GM12865 (cell line): ENCODE results near the gene TGFBI.

Experiments
- DNase-seq: peaks from one replicate; pipeline ENCODE4 v3.0.0; 2010; ENCODE audit warnings: low read depth
- H3K4me3 ChIP-seq: 2 replicates; pipeline ENCODE4 v1.5.1; 2011; ENCODE audit warnings: mild to moderate bottlenecking, low read depth, low read length, control low read depth
- TF ChIP-seq, protein P1 (sequence below): IDR thresholded peaks from 2 replicates; pipeline ENCODE4 v1.5.1; 2011; ENCODE audit warnings: low read length, control low read depth, low read depth, inconsistent platforms; ENCODE audit not compliant: insufficient read depth; ENCODE audit errors: missing control alignments

TGFBI gene

DNA sequence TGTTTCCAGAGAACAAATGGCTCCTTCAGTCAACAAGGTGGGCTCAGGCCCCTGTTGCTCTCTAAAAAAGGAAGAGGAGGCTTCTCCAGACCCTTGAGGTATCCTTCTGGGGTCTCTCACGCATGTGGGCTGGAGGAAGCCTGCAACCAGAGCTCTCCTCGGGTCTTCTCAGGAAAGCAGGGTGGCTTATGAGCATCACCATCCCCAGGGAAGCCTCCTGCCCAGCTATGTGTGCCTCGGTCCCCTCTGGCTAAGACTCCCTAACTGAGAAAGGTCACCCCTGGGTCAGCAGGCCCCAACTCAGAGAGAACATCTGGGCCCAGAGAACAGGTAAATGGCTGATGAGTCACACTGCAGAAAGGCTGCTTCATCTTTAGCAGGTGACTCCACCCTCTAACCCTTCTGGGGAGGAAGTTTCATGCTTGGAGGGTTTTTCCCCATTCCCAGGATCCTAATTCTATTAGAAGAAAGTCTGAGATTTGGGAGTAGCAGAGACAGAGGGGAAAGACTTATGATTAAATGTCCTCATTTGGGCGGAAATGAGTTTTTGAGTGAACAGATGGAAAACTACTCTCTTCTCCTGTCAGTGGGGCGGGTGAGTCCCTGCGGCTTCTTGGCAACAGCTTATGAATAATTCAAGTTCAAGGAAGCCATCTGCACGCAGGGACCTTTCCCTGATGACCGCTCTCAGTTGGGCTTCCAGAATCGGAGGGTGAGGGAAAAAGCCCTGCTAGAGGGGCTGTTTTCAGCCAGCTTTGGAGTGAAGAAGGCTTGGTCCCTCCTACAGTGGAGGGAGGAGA, 41.9 kb downstream of the TGFBI start:
- no peak overlapping the region for H3K4me3 ChIP-seq
- TF ChIP-seq, protein P1, sequence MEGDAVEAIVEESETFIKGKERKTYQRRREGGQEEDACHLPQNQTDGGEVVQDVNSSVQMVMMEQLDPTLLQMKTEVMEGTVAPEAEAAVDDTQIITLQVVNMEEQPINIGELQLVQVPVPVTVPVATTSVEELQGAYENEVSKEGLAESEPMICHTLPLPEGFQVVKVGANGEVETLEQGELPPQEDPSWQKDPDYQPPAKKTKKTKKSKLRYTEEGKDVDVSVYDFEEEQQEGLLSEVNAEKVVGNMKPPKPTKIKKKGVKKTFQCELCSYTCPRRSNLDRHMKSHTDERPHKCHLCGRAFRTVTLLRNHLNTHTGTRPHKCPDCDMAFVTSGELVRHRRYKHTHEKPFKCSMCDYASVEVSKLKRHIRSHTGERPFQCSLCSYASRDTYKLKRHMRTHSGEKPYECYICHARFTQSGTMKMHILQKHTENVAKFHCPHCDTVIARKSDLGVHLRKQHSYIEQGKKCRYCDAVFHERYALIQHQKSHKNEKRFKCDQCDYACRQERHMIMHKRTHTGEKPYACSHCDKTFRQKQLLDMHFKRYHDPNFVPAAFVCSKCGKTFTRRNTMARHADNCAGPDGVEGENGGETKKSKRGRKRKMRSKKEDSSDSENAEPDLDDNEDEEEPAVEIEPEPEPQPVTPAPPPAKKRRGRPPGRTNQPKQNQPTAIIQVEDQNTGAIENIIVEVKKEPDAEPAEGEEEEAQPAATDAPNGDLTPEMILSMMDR: no peak
- DNase-seq: no peak

DNA sequence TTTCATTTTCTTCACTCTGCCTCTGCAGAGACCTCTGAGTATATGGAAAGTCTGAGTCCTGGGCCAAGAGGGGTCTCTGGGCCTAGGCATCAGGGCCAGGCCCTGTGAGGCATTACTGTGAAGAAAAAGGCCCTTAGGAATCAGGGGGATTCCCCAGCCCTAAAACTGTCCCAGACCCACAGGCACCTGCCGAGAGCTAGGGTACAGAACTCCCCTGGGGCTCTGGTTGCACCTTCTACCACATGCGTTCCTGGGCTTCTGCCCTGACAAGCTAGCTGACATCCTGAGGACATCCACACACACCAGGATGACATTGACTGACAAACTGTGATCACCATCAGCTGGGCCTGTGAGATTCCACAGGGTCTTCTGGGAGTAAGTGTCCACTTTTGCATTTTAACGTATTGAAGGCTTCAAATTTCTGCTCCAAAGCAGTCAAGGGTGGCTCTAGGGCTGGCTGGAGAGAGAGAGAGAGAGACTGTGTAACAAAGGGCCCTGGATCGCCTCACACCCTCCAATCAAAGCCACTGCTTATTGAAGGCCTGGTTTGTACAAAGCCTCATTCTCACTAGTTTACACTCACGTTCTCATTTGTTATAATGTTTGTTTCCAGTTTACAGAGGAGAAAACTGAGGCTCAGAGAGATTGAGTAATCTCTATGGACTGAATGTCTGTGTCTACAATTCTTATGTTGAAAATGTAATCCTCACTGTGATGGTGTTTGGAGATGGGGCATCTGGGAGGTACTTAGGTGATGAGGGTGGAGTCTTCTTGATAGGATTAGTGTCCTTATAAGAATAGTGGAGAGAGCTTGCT, 45.1 kb downstream of the TGFBI start:
- no peak overlapping the region for H3K4me3 ChIP-seq
- TF ChIP-seq, protein P1: no peak
- peak; percentile 63 for DNase-seq

GRCh38 chr5:136075466-136075891, 46.7 kb downstream of the TGFBI start:
- TF ChIP-seq, protein P1: no peak
- DNase-seq: no peak
- no peak overlapping the region for H3K4me3 ChIP-seq

DNA sequence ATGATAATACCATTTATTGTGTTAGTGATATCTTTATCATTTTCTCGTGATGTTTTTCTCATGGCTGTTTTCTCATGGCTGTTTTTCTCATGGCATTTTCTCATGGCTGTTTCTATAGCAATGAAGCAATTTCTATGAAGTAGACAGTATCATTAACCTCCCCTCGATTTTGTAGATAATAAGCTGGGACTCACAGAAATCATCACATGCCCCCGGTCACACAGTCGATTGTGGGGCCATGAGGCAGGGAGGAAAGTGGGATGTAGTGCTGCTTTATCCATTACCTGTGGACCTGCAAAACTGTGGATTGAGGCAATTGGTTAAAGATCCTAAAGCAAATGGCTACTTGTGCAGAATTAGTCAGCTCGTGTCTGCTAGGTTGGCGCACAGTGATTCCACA, 47.3 kb downstream of the TGFBI start:
- TF ChIP-seq, protein P1: no peak
- H3K4me3 ChIP-seq: no peak overlapping the region
- DNase-seq: no peak

- no peak for DNase-seq
- TF ChIP-seq, protein P1: no peak
- H3K4me3 ChIP-seq: no peak overlapping the region
Observed at GRCh38 chr5:136076881-136077445, 48.2 kb downstream of the TGFBI start.

- DNase-seq: peak; percentile 22
- TF ChIP-seq, protein P1: peak; percentile 32
- H3K4me3 ChIP-seq: peak overlapping the region; percentile 56
Observed at GRCh38 chr5:136079195-136079985, 50.6 kb downstream of the TGFBI start.
